T-cell (primary cell): ENCODE data around the gene STIM1. TPM values are rescaled to one million over a fixed set of nuclear protein-coding genes. Genes with fewer than 3 reads are reported as not detected.
A peak's percentile ranks its signal among the peaks of the same experiment; 100 is the strongest.
"Not testable (repeated sequence)": the region's sequence is repeated elsewhere in the genome, so short reads cannot be mapped to it uniquely, and the experiment has no call there.

Experiments used
- ATAC-seq, 4 experiments: fragments of 200-7000 bp in 3 of 4; fragments of 150-1000 bp in 1 of 4; cut with Tn5 transposase; replicated peaks in 1 of 4; 1 replicate in 3 of 4; 2 replicates in 1 of 4; pipeline ENCODE4 v1.10.0; 2021; ENCODE audit warnings: moderate library complexity in 3 of 4, mild to moderate bottlenecking in 2 of 4, moderate number of reproducible peaks in 1 of 4
- CTCF ChIA-PET, 2 donors: fragments of 300-600 bp; sonication (Branson Sonifier 250); formaldehyde crosslinking; loops; one replicate each; lab custom pipeline; 2022; ENCODE audit warnings: antibody characterized with exemption in 2 of 2; lab: Charles Lee
- POLR2A ChIA-PET, 2 donors: fragments of 300-600 bp; sonication (Branson Sonifier 250); formaldehyde crosslinking; loops; one replicate each; lab custom pipeline; 2022; ENCODE audit warnings: antibody characterized with exemption in 2 of 2; lab: Charles Lee
- DNase-seq, 35 experiments: peaks; one replicate each; pipeline versions ENCODE4 v3.0.0 to v3.0.0-alpha.2; 2013 to 2023
- H3K27ac ChIP-seq: one replicate; pipeline ENCODE4 v1.5.1; 2013; ENCODE audit warnings: low read length
- H3K27me3 ChIP-seq, 2 experiments: replicated peaks in 1 of 2; 1 replicate in 1 of 2; 2 replicates in 1 of 2; pipeline versions ENCODE4 v1.6.1 to v1.7.0; 2013; ENCODE audit warnings: low read length in 1 of 2, mixed read lengths in 1 of 2; ENCODE audit not compliant: control insufficient read depth in 2 of 2, insufficient read depth in 2 of 2; ENCODE audit errors: extremely low read depth in 1 of 2
- H3K36me3 ChIP-seq, 2 donors: 1 replicate in 1 of 2; 2 replicates in 1 of 2; pipeline versions ENCODE4 v1.6.1 to v1.7.0; 2013; ENCODE audit warnings: low read length in 1 of 2; ENCODE audit not compliant: control insufficient read depth in 2 of 2, insufficient read depth in 1 of 2; ENCODE audit errors: extremely low read depth in 1 of 2
- H3K4me1 ChIP-seq, 2 experiments: 1 replicate in 1 of 2; 2 replicates in 1 of 2; pipeline versions ENCODE4 v1.6.1 to v1.7.0; 2013; ENCODE audit warnings: low read length in 2 of 2, mixed read lengths in 1 of 2; ENCODE audit not compliant: insufficient read depth in 2 of 2, control insufficient read depth in 1 of 2; ENCODE audit errors: extremely low read depth in 1 of 2
- H3K4me3 ChIP-seq, 2 donors: 1 replicate in 1 of 2; 2 replicates in 1 of 2; pipeline versions ENCODE4 v1.5.1 to v1.7.0; 2013; ENCODE audit warnings: mild to moderate bottlenecking in 2 of 2, low read length in 1 of 2, moderate library complexity in 1 of 2; ENCODE audit not compliant: control insufficient read depth in 1 of 2; ENCODE audit errors: extremely low read depth in 1 of 2
- H3K9me3 ChIP-seq: 2 replicates; pipeline ENCODE4 v1.7.0; 2013
- H3K27ac Mint-ChIP-seq, 2 donors: one replicate each; pipeline ENCODE4 v1.8.0; 2020 to 2021; ENCODE audit warnings: mild to moderate bottlenecking in 2 of 2, mixed read lengths in 2 of 2
- H3K27me3 Mint-ChIP-seq, 2 donors: one replicate each; pipeline ENCODE4 v1.8.0; 2021 to 2022; ENCODE audit warnings: mixed read lengths in 2 of 2
- H3K36me3 Mint-ChIP-seq: one replicate; pipeline ENCODE4 v1.8.0; 2021; ENCODE audit warnings: mixed read lengths
- H3K4me1 Mint-ChIP-seq, 3 donors: one replicate each; pipeline ENCODE4 v1.8.0; 2020 to 2022; ENCODE audit warnings: mixed read lengths in 3 of 3, mild to moderate bottlenecking in 1 of 3
- H3K4me3 Mint-ChIP-seq, 3 donors: one replicate each; pipeline ENCODE4 v1.8.0; 2020 to 2022; ENCODE audit warnings: mild to moderate bottlenecking in 3 of 3, mixed read lengths in 3 of 3, moderate library complexity in 3 of 3
- H3K9me3 Mint-ChIP-seq, 3 donors: one replicate each; pipeline ENCODE4 v1.8.0; 2020 to 2022; ENCODE audit warnings: mixed read lengths in 3 of 3
- WGBS: methylation state at CpG from one replicate; pipeline ENCODE4 v1.1.5; 2013; ENCODE audit warnings: missing lambda C conversion rate; ENCODE audit not compliant: insufficient coverage; 5-methylcytosine and 5-hydroxymethylcytosine counted together
- total RNA-seq, 35 experiments: library from RNA in 6 of 35; stranded (reverse) in 6 of 35; fragments of 120-200 nt in 1 of 35; gene quantifications; one replicate each; pipeline versions ENCODE4 v1.2.1 to v1.2.4 and lab custom pipeline; 2013 to 2026

Gene STIM1
- total RNA-seq, 5 donors from 2014 or later (not counting 1 experiment from before 2014, with no cell fraction given), result 87.6 to 139 (median 94.5) TPM

DNA sequence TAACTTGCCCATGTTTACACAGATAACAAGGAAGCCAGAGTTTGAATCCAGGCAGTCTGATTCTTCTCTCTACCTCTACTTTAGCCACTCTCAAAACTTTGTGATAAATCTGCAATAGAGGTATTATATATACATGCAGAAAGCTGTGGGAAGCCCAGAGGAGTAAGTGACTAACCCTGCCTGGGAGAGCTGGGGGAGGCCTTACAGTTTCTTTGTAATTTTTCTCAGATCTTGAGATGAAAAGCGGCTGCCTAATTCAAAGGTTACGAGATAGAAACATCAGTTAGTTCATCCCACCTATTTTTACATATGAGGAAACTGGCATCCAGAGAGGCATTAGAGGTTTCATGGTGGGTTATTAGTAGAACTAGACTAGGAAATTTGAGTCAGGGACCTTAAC is 4.9 kb downstream of the STIM1 start:
- H3K27me3 ChIP-seq, result no peaks in the 10 kb centered on the region
- H3K27ac Mint-ChIP-seq, result peak overlapping the region; percentile 83 to 91
- H3K4me1 Mint-ChIP-seq, result peaks cover 76 to 88% (median 84%) of the 10 kb centered on the region in 3 donors
- H3K9me3 Mint-ChIP-seq, result no peaks in the 10 kb centered on the region
- peaks cover 65 to 76% of the 10 kb centered on the region in 2 experiments for H3K4me1 ChIP-seq
- H3K4me3 Mint-ChIP-seq, result peak overlapping the region; percentile 69 to 99 (median 79)
- H3K36me3 Mint-ChIP-seq, result peaks cover 2% of the 10 kb centered on the region
- DNase-seq, result peak in 2 of 35 experiments; percentile 18 to 44
- ChIA-PET CTCF (interaction anchor here (1.0 to 3.3 kb wide), 4 partner anchors 11 to 31 kb away, joined by 3 to 24 read pairs (median 10); partner anchors contain the start of gene RHOG (in 1 of the 2)), POLR2A (interaction anchor here in 1 of 2 donors (1.0 kb wide), 1 partner anchor 126 kb away, joined by 4 read pairs; no protein-coding TSS in a partner anchor)
- no peaks in the 10 kb centered on the region for H3K27me3 Mint-ChIP-seq
- H3K9me3 ChIP-seq, result no peaks in the 10 kb centered on the region
- peak overlapping the region; percentile 30 for H3K27ac ChIP-seq
- H3K36me3 ChIP-seq, result no peaks in the 10 kb centered on the region
- peak overlapping the region; percentile 3 to 36 for H3K4me3 ChIP-seq
- ATAC-seq, result peak; percentile 21 to 37 (median 30)
- no CpG with 5 or more reads among the region's 2 CpGs for WGBS

DNA sequence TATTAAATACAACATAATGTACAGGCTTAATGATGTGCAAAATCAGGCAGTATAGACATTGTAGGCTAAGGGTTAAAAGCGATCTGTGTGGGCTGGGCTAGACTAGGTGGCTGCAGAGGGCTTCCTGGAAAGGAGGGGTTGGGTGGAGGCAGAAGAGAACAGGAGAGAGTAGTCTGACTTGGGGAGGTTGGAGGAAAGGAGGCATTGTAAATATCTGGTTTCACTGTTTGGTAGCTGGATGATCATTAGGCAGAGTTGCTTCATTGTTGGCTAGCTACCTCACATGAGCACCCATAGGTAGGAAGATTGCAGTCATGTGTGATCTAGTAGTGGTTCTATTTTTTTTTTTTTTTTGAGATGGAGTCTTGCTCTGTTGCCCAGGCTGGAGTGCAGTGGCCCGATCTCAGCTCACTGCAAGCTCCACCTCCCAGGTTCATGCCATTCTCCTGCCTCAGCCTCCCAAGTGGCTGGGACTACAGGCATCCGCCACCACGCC is 5.5 kb downstream of the STIM1 start:
- H3K9me3 ChIP-seq, H3K36me3 ChIP-seq, H3K36me3 Mint-ChIP-seq, H3K27me3 ChIP-seq, H3K9me3 Mint-ChIP-seq, H3K27me3 Mint-ChIP-seq: not testable (repeated sequence)
- WGBS, result 50% methylated on average over 2 of the region's 4 CpGs
- ChIA-PET CTCF (interaction anchor here (0.6 to 3.3 kb wide), 6 partner anchors 10 to 103 kb away, joined by 3 to 24 read pairs (median 4); partner anchors contain the start of gene RHOG (in 1 of the 2)), POLR2A (interaction anchor here in 1 of 2 donors (1.0 kb wide), 1 partner anchor 126 kb away, joined by 4 read pairs; no protein-coding TSS in a partner anchor)
- Mint-ChIP-seq H3K4me1 (peaks cover 81 to 94% (median 90%) of the 10 kb centered on the region in 3 donors), H3K4me3 (peak overlapping the region; percentile 69 to 99 (median 79)), H3K27ac (peak overlapping the region; percentile 83 to 91)
- Histone ChIP-seq H3K4me3 (peak overlapping the region; percentile 3 to 36), H3K4me1 (peaks cover 70 to 81% of the 10 kb centered on the region in 2 experiments), H3K27ac (peak overlapping the region; percentile 30)
- peak in 9 of 35 experiments; percentile 14 to 56 (median 32) for DNase-seq
- ATAC-seq, result peak; percentile 73 to 79 (median 75)

DNA sequence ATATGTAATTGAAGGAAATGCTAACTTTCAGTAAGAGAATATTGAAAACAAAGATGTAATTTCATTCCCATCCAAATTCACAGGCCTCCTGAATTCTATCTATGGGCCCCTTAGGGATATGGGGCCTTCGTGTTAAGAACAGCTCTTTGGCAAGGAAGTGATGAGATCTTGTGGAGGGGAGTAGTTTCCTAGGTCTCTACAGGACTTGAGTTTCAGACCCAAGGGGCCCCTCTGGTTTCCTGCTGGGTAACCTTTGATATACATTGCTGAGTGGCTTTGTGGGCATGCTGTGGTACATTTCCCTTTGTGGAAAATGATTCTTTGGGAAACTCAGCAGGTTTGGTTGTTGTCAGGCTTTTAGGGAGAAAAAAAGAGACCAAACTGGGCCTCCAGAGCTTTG is 6.2 kb downstream of the STIM1 start:
- H3K27ac Mint-ChIP-seq, result peak overlapping the region; percentile 83 to 91
- ATAC-seq (peak in 1 of 4 experiments; percentile 18), DNase-seq (no peak)
- Histone ChIP-seq H3K9me3 (no peaks in the 10 kb centered on the region), H3K27me3 (no peaks in the 10 kb centered on the region), H3K27ac (peak overlapping the region; percentile 22), H3K4me1 (peaks cover 76 to 88% of the 10 kb centered on the region in 2 experiments), H3K36me3 (no peaks in the 10 kb centered on the region), H3K4me3 (no peak overlapping the region)
- ChIA-PET CTCF (interaction anchor here (0.9 to 1.3 kb wide), 3 partner anchors 9 to 20 kb away, joined by 3 to 5 read pairs (median 4); no protein-coding TSS in a partner anchor), POLR2A (interaction anchor here in 1 of 2 donors (0.7 kb wide), 1 partner anchor 184 kb away, joined by 3 read pairs; no protein-coding TSS in a partner anchor)
- no peaks in the 10 kb centered on the region for H3K9me3 Mint-ChIP-seq
- H3K36me3 Mint-ChIP-seq, result peaks cover 2% of the 10 kb centered on the region
- WGBS, result no CpG with 5 or more reads among the region's 1 CpG
- no peaks in the 10 kb centered on the region for H3K27me3 Mint-ChIP-seq
- H3K4me3 Mint-ChIP-seq, result peak overlapping the region; percentile 69 to 99 (median 79)
- H3K4me1 Mint-ChIP-seq, result peaks cover 88 to 96% (median 95%) of the 10 kb centered on the region in 3 donors

DNA sequence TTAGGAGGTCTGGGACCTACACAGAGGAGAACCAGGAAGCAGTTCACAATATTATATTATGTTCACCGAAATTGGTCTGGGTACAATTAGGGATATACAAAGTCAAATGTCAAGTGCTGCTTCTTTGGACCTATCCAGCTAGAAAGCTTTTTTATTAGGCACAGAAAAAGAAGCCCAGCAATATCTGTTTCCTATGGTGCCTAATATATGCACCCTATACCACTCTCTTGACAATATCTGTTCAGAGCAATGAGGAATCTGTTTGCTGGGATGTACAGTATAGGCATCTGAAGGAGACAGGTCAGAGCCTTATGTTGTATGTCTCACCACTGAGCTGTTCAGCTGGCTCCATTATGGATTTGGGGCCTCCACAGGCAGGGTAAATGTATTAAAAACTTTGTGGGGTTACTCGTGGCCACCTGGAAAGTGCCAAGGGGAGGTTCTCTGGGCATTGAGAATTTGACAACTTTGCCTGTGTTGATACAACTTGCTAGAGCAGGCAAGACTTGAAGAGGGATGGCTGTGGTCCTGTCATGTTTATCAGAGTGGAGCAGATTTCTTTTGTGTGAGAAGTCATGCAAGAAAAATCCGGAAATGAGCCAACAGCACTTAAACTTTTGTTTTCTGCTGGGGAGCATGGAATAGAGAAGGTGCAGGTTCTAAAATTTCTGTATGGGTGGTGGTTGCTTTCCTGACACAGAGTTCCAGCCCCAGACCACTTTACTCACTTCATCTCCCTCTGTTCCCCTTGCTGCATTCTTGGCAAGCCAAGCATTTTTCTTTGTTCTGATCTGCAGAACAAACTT is 10.1 kb downstream of the STIM1 start:
- Mint-ChIP-seq H3K27ac (peak overlapping the region; percentile 88 to 92), H3K4me3 (peak overlapping the region; percentile 37 to 64 (median 46)), H3K36me3 (peaks cover 6% of the 10 kb centered on the region), H3K4me1 (peaks cover 90 to 96% (median 92%) of the 10 kb centered on the region in 3 donors), H3K27me3 (no peaks in the 10 kb centered on the region), H3K9me3 (no peaks in the 10 kb centered on the region)
- CTCF ChIA-PET, result interaction anchor here (0.5 to 2.0 kb wide), 6 partner anchors 10 to 24 kb away, joined by 3 to 8 read pairs (median 4); partner anchors contain the start of gene STIM1 (in 2 of the 2)
- WGBS, result 14% methylated on average over 1 of the region's 3 CpGs
- H3K4me3 ChIP-seq, result no peak overlapping the region
- peaks cover 63 to 72% of the 10 kb centered on the region in 2 experiments for H3K4me1 ChIP-seq
- H3K9me3 ChIP-seq, result no peaks in the 10 kb centered on the region
- ATAC-seq, result peak in 3 of 4 experiments; percentile 7 to 36 (median 34)
- DNase-seq, result peak in 2 of 35 experiments; percentile 2 to 29
- no peaks in the 10 kb centered on the region for H3K36me3 ChIP-seq
- H3K27ac ChIP-seq, result peak overlapping the region; percentile 27
- POLR2A ChIA-PET, result interaction anchor here in 1 of 2 donors (0.5 kb wide), 1 partner anchor 13 kb away, joined by 4 read pairs; no protein-coding TSS in a partner anchor
- H3K27me3 ChIP-seq, result no peaks in the 10 kb centered on the region

DNA sequence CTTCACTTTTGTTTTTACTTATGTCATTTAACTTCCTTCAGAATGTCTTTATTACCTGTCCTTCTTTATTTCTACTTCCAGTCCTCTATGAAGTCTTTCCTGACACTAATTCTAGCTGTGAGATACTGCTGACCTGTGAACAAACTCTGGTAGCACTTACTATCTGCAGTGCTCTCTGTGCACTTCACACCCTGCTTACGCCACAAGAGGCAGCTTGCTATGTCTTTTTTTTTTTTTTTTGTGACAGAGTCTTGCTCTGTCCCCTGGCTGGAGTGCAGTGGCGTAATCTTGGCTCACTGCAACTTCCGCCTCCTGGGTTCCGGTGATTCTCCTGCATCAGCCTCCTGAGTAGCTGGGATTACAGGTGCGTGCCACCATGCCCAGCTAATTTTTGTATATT is 10.7 kb downstream of the STIM1 start:
- DNase-seq (peak in 4 of 35 experiments; percentile 6 to 48 (median 23)), ATAC-seq (peak in 2 of 4 experiments; percentile 33 to 44)
- peaks cover 9% of the 10 kb centered on the region for H3K36me3 Mint-ChIP-seq
- Histone ChIP-seq H3K36me3 (no peaks in the 10 kb centered on the region), H3K4me3 (no peak overlapping the region), H3K4me1 (peaks cover 62 to 73% of the 10 kb centered on the region in 2 experiments), H3K9me3 (no peaks in the 10 kb centered on the region), H3K27ac (peak overlapping the region; percentile 27), H3K27me3 (no peaks in the 10 kb centered on the region)
- peaks cover 90 to 97% (median 92%) of the 10 kb centered on the region in 3 donors for H3K4me1 Mint-ChIP-seq
- POLR2A ChIA-PET, result no interaction called here
- peak overlapping the region; percentile 37 to 64 (median 46) for H3K4me3 Mint-ChIP-seq
- H3K27ac Mint-ChIP-seq, result peak overlapping the region; percentile 88 to 92
- CTCF ChIA-PET, result interaction anchor here (0.5 to 2.0 kb wide), 6 partner anchors 11 to 47 kb away, joined by 3 to 8 read pairs (median 4); partner anchors contain the start of gene STIM1 (in 2 of the 2)
- WGBS, result 71% methylated on average over 4 of the region's 5 CpGs
- no peaks in the 10 kb centered on the region for H3K9me3 Mint-ChIP-seq
- no peaks in the 10 kb centered on the region for H3K27me3 Mint-ChIP-seq
